Thymus (tissue), 11 donors: Measurements from ENCODE around the gene RANBP3. TPM values are rescaled to one million over a fixed set of nuclear protein-coding genes. Genes with fewer than 3 reads are reported as not detected.

ENCODE experiments used
- DNase-seq, 9 donors: peaks; one replicate each; pipeline ENCODE4 v3.0.0-alpha.2; 2013; ENCODE audit warnings: low spot score in 9 of 9, low read depth in 6 of 9, missing footprints in 1 of 9
- H3K27ac ChIP-seq, 2 donors: one replicate each; pipeline ENCODE4 v1.5.1; 2013; ENCODE audit warnings: control low read depth in 1 of 2, low read depth in 1 of 2, low read length in 1 of 2, mild to moderate bottlenecking in 1 of 2, moderate library complexity in 1 of 2
- H3K27me3 ChIP-seq, 2 donors: one replicate each; pipeline ENCODE4 v1.5.1; 2013; ENCODE audit warnings: low read length in 1 of 2; ENCODE audit not compliant: control insufficient read depth in 2 of 2, insufficient read depth in 1 of 2
- H3K36me3 ChIP-seq, 2 donors: one replicate each; pipeline ENCODE4 v1.5.1; 2013; ENCODE audit warnings: low read length in 1 of 2, mild to moderate bottlenecking in 1 of 2, moderate library complexity in 1 of 2; ENCODE audit not compliant: control insufficient read depth in 2 of 2, insufficient read depth in 2 of 2
- H3K4me1 ChIP-seq, 2 donors: one replicate each; pipeline ENCODE4 v1.5.1; 2013; ENCODE audit warnings: low read length in 2 of 2; ENCODE audit not compliant: control insufficient read depth in 2 of 2, insufficient read depth in 2 of 2
- H3K4me3 ChIP-seq, 2 donors: one replicate each; pipeline ENCODE4 v1.5.1; 2013; ENCODE audit warnings: low read length in 2 of 2, control low read depth in 1 of 2, mild to moderate bottlenecking in 1 of 2
- H3K9me3 ChIP-seq, 2 donors: one replicate each; pipeline ENCODE4 v1.5.1; 2013; ENCODE audit warnings: low read length in 1 of 2, mild to moderate bottlenecking in 1 of 2; ENCODE audit not compliant: control insufficient read depth in 2 of 2, insufficient read depth in 1 of 2
- WGBS: extraction: QIAGEN DNeasy Blood & Tissue Kit; methylation state at CpG from one replicate; pipeline ENCODE4 v1.1.7; 2013; 5-methylcytosine and 5-hydroxymethylcytosine counted together
- polyA plus RNA-seq: library from polyadenylated mRNA; stranded (reverse); fragments of 200-250 nt; gene quantifications from one replicate; pipeline ENCODE4 v1.2.3, GENCODE V29; 2013
- total RNA-seq: library from RNA; stranded (reverse); fragments of 120-200 nt; gene quantifications from one replicate; pipeline ENCODE4 v1.2.4, GENCODE V29; 2013
- donor health status: healthy.

RANBP3 gene
- total and polyA plus RNA-seq, 2 donors = 36.7 to 39.0 TPM

DNA sequence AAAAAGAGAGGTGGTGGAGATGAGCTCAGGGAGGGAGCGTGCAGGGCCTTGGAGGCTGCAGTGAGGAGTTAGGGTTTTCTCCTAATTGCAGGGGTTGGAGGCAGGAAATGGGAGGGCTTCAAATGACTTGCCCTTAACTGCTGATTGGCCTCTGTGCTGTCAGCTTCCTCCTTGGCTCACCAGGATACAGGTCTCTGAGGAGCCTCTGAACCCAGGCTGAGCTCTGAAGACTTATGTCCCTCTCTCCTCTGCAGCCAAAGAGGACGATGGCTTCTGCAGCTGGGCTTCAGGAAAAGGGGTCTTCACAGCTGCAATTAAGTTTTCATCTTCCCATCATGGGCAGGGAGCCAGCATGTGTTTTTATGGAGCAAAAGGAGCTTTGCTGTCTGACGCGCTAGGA, 6.7 kb upstream of the RANBP3 start:
- peak in 2 of 9 donors; percentile 52 to 64 for DNase-seq
- WGBS = 75% methylated on average over 4 of the region's 4 CpGs
- Histone ChIP-seq H3K27ac (peak overlapping the region in 1 of 2 donors; percentile 40), H3K36me3 (no peaks in the 10 kb centered on the region), H3K4me1 (peaks cover 12 to 33% of the 10 kb centered on the region in 2 donors), H3K27me3 (no peaks in the 10 kb centered on the region), H3K4me3 (no peak overlapping the region), H3K9me3 (no peaks in the 10 kb centered on the region)

DNA sequence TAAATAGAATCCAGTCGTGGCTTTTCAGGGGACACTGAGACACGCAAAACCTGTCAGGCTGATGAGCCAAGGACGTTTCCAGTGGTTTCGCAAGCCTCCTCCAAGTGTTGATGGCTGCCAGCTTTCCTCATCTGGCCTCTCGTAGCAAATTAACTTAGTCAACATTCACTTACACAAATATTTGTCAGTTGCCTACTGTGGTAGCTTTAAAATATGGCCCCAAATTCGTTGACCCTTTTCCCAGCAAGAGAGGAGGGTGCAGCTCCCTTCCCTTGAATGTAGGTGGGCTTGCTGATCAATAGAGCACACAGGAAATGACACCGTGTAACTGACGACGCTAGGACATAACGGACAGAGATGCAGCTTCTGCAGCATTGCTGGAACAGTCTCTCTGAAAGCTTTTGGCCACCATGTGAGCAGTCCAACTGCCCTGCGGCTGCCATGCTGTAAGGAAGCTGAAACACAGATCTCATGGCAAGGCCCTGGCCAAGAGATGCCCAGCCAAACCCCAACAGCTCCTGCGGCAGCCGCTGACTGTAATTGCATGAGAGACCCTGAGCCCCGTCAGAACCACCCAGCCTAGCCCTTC, 5.5 kb upstream of the RANBP3 start:
- peaks cover 19 to 43% of the 10 kb centered on the region in 2 donors for H3K4me1 ChIP-seq

DNA sequence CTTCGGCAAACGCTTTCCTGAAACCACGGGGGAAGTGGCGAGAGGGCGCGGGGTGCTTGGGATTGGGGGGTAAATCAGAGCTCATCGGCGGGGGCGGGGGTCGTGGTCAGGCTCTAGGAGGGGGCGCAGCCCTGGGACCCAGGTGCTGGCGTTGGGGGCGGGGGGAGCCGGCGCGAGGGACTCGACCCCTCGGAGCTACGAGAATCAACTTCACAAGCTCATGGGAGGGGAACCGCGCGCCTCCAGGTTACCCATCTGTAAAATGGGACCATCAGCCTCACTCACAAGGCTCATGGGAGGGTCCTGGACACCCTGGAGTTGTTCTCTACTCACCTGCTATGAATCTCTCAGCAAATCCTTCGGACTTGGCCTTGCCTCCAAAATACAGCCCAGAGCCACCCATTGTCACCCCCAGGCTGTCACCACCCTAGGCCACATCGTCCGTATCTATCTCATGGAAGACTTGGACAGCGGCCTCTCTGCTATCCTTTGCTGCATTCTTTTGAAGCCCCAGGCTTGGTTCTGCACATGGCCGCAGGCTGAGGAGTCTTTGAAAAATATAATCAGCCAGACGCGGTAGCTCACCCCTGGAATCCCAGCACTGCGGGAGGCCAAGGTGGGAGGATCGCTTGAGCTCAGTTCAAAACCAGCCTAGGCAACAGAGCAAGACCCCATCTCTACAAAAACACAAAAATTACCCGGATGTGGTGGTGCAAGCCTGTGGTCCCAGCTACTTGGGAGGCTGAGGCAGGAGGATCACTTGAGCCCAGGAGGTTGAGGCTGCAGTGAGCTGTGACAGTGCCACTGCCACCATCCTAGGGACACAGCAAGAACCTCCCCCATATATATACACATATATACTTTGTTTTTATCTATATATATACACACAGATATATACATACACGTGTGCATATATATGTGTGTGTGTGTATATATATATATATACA, 939 bp upstream of the RANBP3 start:
- H3K9me3 ChIP-seq = peaks cover 0 to 2% of the 10 kb centered on the region in 2 donors
- peak overlapping the region; percentile 85 to 90 for H3K27ac ChIP-seq
- H3K4me3 ChIP-seq = peak overlapping the region; percentile 69 to 96
- H3K4me1 ChIP-seq = peaks cover 25 to 60% of the 10 kb centered on the region in 2 donors
- peaks cover 16 to 23% of the 10 kb centered on the region in 2 donors for H3K36me3 ChIP-seq
- no peak for DNase-seq
- no peaks in the 10 kb centered on the region for H3K27me3 ChIP-seq
- 44% methylated on average over 33 of the region's 33 CpGs for WGBS

More for the DNA sequence above, 5.5 kb upstream of the RANBP3 start:
- WGBS = 84% methylated on average over 14 of the region's 14 CpGs
- no peaks in the 10 kb centered on the region for H3K36me3 ChIP-seq
- H3K4me3 ChIP-seq = no peak overlapping the region
- H3K9me3 ChIP-seq = no peaks in the 10 kb centered on the region
- no peak for DNase-seq
- H3K27ac ChIP-seq = peak overlapping the region in 1 of 2 donors; percentile 13
- no peaks in the 10 kb centered on the region for H3K27me3 ChIP-seq

DNA sequence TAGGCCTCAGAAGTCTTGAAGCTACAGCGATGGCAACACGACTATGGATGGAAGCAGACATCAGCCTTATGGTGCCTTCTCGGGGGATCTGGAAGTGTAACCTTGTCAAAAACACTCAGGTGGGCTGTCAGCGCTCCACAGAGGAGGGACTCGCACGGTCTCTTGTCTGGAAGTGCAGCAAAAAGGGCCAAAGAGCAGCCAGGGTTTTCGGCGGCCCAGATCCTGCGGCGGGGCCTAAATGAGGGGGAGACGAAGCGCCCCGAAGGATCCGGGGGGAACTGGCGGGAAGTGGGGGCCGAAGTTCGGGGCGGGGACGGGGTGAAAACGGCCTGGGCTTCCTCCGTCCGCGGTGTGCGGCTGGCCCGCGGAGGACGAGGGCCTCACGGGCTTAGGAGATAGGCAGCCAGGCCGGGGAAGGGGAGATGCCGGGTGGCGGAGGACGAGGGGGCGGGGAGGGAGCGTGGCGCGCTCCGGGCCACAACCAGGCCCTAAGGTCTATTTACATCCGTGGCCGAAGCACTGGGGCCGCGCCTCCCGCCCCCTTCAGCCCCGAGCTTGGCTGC, 637 bp downstream of the RANBP3 start:
- H3K27ac ChIP-seq = peak overlapping the region; percentile 85 to 96
- peak overlapping the region; percentile 96 to 97 for H3K4me3 ChIP-seq
- H3K36me3 ChIP-seq = peaks cover 24 to 38% of the 10 kb centered on the region in 2 donors
- no peaks in the 10 kb centered on the region for H3K27me3 ChIP-seq
- peaks cover 0 to 2% of the 10 kb centered on the region in 2 donors for H3K9me3 ChIP-seq
- 1% methylated on average over 43 of the region's 43 CpGs for WGBS
- DNase-seq = no peak
- peaks cover 27 to 63% of the 10 kb centered on the region in 2 donors for H3K4me1 ChIP-seq

DNA sequence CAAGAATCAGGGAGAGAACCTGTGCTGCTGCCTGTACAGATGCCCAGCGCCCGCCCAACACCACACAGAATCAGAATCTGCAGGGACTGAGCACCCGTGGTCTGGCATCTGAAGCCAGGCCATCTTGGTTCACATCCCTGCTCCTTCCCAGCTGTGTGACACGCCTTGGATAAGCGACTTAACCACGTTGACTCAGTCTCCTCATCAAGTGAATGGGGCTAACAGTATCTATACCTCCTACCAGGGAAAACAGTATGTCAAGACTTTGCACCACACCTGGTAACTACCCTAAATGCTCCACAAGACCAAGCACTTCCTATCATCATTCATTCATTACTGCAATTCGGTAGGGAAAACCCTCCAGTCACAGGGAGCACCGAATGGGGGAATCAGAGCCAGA, 1.2 kb downstream of the RANBP3 start:
- peak overlapping the region; percentile 96 to 97 for H3K4me3 ChIP-seq
- H3K27me3 ChIP-seq = no peaks in the 10 kb centered on the region
- no peak overlapping the region for H3K27ac ChIP-seq
- peaks cover 0 to 2% of the 10 kb centered on the region in 2 donors for H3K9me3 ChIP-seq
- 67% methylated on average over 8 of the region's 8 CpGs for WGBS
- DNase-seq = no peak
- peaks cover 32 to 69% of the 10 kb centered on the region in 2 donors for H3K4me1 ChIP-seq
- peaks cover 24 to 43% of the 10 kb centered on the region in 2 donors for H3K36me3 ChIP-seq

DNA sequence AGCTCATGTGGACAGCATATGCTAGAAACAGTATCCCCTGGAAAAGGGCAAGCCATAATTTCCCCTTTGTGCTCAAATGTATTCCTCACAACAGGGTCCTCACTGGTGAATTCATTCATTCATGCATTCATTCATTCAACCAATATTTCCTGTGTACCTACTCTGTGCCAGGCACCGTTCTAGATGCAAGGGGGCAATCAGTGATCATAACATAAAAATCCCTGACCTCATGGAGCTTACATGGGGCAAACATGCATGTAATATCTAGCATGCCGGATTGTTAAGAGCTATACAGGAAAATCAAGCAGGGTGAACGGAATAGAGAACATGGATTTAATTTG, 2.6 kb downstream of the RANBP3 start:
- peaks cover 0 to 2% of the 10 kb centered on the region in 2 donors for H3K9me3 ChIP-seq
- no peaks in the 10 kb centered on the region for H3K27me3 ChIP-seq
- H3K4me3 ChIP-seq = no peak overlapping the region
- 96% methylated on average over 3 of the region's 3 CpGs for WGBS
- peaks cover 38 to 77% of the 10 kb centered on the region in 2 donors for H3K4me1 ChIP-seq
- peak overlapping the region in 1 of 2 donors; percentile 39 for H3K27ac ChIP-seq
- DNase-seq = no peak
- peaks cover 24 to 44% of the 10 kb centered on the region in 2 donors for H3K36me3 ChIP-seq

DNA sequence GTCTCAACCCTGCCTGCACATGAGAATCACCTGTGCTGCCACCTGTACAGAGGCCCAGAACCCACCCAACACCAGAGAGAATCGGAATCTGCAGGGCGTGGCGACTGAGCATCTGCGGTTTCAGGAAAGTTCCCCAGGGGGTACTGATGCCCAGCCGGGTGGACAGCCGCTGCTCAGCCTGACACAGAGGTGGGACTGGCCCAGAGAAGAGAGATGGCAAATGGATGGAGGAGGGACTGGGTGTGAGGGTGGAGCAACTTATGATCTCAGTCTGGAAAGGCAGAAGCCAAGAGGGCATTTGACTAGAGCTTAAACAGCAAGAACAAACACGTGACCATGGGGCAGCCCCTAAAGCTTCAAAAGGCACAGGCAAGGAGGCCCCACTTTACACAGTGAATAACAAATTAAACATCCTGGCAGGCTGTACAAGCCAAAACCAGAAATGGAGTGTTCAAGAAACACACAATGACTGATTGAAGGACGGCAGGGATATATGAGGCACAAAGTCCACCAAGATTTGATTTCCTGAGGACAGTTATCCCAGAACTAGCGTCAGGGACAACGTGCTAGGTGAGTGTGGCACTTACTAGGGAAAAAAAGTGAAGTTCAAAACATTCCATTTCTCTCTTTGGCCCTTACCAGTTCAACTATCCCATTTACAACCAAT, 3.1 kb downstream of the RANBP3 start:
- H3K27me3 ChIP-seq = no peaks in the 10 kb centered on the region
- peaks cover 38 to 80% of the 10 kb centered on the region in 2 donors for H3K4me1 ChIP-seq
- 94% methylated on average over 10 of the region's 10 CpGs for WGBS
- peaks cover 26 to 45% of the 10 kb centered on the region in 2 donors for H3K36me3 ChIP-seq
- H3K27ac ChIP-seq = peak overlapping the region; percentile 39
- no peak for DNase-seq
- H3K4me3 ChIP-seq = no peak overlapping the region
- peaks cover 0 to 2% of the 10 kb centered on the region in 2 donors for H3K9me3 ChIP-seq

DNA sequence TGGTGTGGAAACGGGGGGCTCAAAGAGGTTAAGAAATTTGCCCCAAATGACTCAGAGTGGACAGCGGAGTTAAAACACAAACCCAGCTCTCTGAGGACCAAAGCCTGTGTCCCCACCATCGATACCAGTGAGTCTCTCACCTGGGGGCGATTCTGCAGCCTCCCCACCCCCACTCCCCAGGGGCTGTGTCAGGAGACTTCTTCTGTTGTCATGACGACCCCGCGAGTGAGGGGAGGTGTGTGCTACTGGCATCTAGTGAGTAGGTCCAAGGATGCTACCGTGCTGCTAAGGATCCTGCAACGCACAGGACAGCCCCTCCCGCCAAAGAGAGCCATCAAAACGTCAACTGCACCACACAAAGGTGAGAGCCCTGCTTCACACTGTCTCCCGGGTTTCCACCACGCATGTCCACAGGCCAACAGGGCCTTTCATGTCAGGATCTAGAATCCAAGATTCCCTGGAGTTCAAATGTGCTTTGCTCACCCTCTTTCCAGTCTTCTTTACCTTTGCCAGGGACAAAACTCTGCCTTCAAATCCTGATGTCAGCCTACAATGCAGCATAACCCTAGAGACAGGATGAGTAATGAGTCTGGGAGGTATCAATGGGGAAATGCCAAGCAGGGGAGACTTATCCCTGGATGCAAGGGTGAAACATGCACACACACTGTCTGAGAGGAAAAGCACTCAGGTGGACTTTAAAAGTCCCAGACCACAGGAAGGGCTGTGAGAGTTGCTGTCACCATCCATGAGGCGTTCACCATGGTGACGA, 3.9 kb downstream of the RANBP3 start:
- no peak overlapping the region for H3K4me3 ChIP-seq
- peaks cover 0 to 2% of the 10 kb centered on the region in 2 donors for H3K9me3 ChIP-seq
- H3K36me3 ChIP-seq = peaks cover 32 to 54% of the 10 kb centered on the region in 2 donors
- 94% methylated on average over 15 of the region's 15 CpGs for WGBS
- H3K27ac ChIP-seq = no peak overlapping the region
- no peaks in the 10 kb centered on the region for H3K27me3 ChIP-seq
- H3K4me1 ChIP-seq = peaks cover 36 to 80% of the 10 kb centered on the region in 2 donors
- no peak for DNase-seq
